ENCODE data around the gene HAGHL. TPM values are rescaled to one million over a fixed set of nuclear protein-coding genes. Genes with fewer than 3 reads are reported as not detected.

The HAGHL gene
- total and polyA plus RNA-seq, 12 donors: 0.35 to 63.5 (median 6.0) TPM; not detected in 1

GRCh38 chr16:683396-684070 lies 43.4 kb upstream of the HAGHL start:
- H3K27ac ChIP-seq: peak overlapping the region in 4 of 5 donors; percentile 38 to 90 (median 80)
- peak in 3 of 7 donors; percentile 38 to 57 (median 39) for DNase-seq
- no peaks in the 10 kb centered on the region for H3K9me3 ChIP-seq (replicated peaks in 1 of 3)
- H3K4me1 ChIP-seq (replicated peaks in 1 of 2): peaks cover 27 to 41% of the 10 kb centered on the region in 2 donors
- H3K4me3 ChIP-seq: peak overlapping the region in 2 of 4 donors; percentile 4 to 79
- WGBS, 4 donors: 12 to 23% (median 17%) methylated on average over 22 to 57 of the region's 57 CpGs
- peaks cover 0 to 36% of the 10 kb centered on the region in 2 donors for H3K36me3 ChIP-seq (replicated peaks in 1 of 2)
- TF ChIP-seq POLR2A (IDR thresholded peaks at IDR 0.05): no peak
- TF ChIP-seq, protein P1, sequence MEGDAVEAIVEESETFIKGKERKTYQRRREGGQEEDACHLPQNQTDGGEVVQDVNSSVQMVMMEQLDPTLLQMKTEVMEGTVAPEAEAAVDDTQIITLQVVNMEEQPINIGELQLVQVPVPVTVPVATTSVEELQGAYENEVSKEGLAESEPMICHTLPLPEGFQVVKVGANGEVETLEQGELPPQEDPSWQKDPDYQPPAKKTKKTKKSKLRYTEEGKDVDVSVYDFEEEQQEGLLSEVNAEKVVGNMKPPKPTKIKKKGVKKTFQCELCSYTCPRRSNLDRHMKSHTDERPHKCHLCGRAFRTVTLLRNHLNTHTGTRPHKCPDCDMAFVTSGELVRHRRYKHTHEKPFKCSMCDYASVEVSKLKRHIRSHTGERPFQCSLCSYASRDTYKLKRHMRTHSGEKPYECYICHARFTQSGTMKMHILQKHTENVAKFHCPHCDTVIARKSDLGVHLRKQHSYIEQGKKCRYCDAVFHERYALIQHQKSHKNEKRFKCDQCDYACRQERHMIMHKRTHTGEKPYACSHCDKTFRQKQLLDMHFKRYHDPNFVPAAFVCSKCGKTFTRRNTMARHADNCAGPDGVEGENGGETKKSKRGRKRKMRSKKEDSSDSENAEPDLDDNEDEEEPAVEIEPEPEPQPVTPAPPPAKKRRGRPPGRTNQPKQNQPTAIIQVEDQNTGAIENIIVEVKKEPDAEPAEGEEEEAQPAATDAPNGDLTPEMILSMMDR (IDR thresholded peaks at IDR 0.05): no peak
- H3K27me3 ChIP-seq: no peaks in the 10 kb centered on the region
- intact Hi-C loops (cut with DNase I): no loop called here

DNA sequence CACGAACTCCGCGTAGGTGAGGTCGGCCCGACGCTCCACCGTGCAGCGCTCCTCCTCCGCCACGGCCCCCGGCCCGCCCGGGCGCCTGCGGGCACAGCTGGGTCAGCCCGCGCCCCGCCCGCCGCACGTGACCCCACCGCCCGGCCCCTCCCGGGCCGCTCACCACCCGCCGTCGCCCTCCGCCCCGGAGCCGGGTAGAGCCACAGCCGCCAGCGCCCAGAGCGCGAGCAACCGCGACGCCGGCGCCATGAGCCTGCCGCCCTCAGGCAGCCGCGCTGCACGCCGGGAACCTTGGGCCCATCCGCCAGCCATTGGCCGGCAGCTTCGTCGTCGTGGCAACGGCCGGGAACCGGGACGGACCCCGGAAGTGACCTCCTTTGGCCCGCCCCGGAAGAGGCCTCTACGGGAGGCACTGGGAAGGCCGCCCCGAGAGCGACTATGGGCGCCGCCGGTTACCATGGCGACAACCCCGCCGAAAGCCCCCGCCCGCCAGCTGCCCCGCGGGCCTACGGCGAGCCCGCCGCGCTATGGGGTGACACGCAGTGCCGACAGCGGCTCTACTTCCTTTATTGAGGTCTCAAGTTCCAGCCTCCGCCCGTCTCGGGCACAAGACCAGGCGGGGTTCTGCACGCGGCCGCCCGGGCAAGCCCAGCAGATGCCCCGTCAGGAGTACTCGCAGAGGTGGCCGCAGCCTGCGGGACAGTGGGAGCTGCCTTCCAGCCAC lies 42.7 kb upstream of the HAGHL start, which contains the start of gene JMJD8:
Gene JMJD8, minus strand, starts transcription at position 264 of the 724 bp plus-strand sequence. Its CDS starts 15 bp downstream, at position 249.
- peak within 1 kb of the TSS in 4 of 5 donors; percentile 38 to 90 (median 80) for H3K27ac ChIP-seq

DNA sequence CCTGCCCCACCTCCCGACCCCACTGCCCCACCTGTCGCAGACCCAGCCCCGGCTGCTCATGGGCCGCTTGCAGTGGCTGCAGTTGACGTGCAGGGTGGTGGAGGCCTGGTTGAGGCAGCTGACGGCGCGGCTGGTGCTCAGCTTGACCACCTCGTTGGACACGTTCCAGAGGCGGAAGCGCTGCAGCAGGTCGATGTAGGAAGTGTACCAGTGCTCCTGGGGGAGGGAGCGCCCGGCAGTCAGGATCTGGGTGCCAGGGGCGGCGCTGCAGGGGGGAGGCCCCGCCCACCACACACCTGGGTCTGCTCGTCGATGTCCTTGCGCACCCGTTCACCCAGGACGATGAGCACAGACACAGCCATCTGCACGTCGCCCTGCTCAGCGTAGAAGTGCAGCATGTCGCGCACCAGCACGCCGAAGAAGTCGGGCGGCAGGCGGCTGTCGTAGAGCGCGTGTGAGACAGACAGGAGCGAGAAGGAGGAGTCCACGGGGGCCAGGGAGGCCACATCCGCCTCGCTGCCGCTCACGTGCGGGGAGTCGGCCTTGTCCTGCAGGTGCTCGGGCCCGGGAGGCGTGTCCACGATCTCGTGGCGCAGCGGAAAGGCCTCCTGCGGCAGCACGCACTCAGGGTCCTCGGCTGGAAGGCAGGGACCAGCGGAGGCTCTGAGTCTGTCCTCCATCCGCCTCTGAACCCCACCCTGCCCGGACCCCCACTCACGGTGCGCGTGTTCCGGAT lies 41.8 kb upstream of the HAGHL start:
- Histone ChIP-seq H3K9me3 (replicated peaks in 1 of 3) (no peaks in the 10 kb centered on the region), H3K36me3 (replicated peaks in 1 of 2) (peaks cover 0 to 36% of the 10 kb centered on the region in 2 donors), H3K27me3 (no peaks in the 10 kb centered on the region), H3K4me1 (replicated peaks in 1 of 2) (peaks cover 27 to 54% of the 10 kb centered on the region in 2 donors), H3K4me3 (peak overlapping the region in 1 of 4 donors; percentile 79), H3K27ac (peak overlapping the region in 2 of 5 donors; percentile 79 to 81)
- TF ChIP-seq POLR2A (IDR thresholded peaks at IDR 0.05): no peak
- TF ChIP-seq, protein P1 (IDR thresholded peaks at IDR 0.05): no peak
- peak in 3 of 7 donors; percentile 43 to 80 (median 55) for DNase-seq
- WGBS, 4 donors: 87 to 94% (median 91%) methylated on average over 9 to 61 of the region's 61 CpGs
- intact Hi-C loops (cut with DNase I): no loop called here

More for the DNA sequence above, 42.7 kb upstream of the HAGHL start, which contains the start of gene JMJD8:
- Histone ChIP-seq H3K36me3 (replicated peaks in 1 of 2) (peaks cover 0 to 36% of the 10 kb centered on the region in 2 donors), H3K9me3 (replicated peaks in 1 of 3) (no peaks in the 10 kb centered on the region), H3K27me3 (no peaks in the 10 kb centered on the region), H3K4me3 (peak within 1 kb of the TSS in 2 of 4 donors; percentile 4 to 79), H3K4me1 (replicated peaks in 1 of 2) (peaks cover 27 to 47% of the 10 kb centered on the region in 2 donors)
- 0 to 3% (median 1%) methylated on average over 1 to 91 of the region's 91 CpGs for WGBS, 4 donors
- intact Hi-C loops (cut with DNase I): no loop called here
- peak; percentile 97 to 98 (median 97) for DNase-seq
- TF ChIP-seq, protein P1 (IDR thresholded peaks at IDR 0.05): no peak
- peak; percentile 32 to 69 for TF ChIP-seq POLR2A (IDR thresholded peaks at IDR 0.05)

All from adrenal gland (tissue), 12 donors.